SK-N-SH (cell line): ENCODE results near the gene FAM174B. TPM values are rescaled to one million over a fixed set of nuclear protein-coding genes. Genes with fewer than 3 reads are reported as not detected.

Experiments used
- CTCF ChIA-PET: fragments of 300-600, 350-600 bp; formaldehyde crosslinking; extraction: SDS; loops from one replicate; lab custom pipeline; 2021; lab: Yijun Ruan, JAX
- POLR2A ChIA-PET: fragments of 350-600 bp; sonication (Branson Sonifier 250); formaldehyde crosslinking; extraction: SDS; loops from one replicate; lab custom pipeline; 2020; ENCODE audit warnings: antibody characterized with exemption, inconsistent platforms; lab: Yijun Ruan, JAX
- DNase-seq: peaks from one replicate; pipeline ENCODE4 v3.0.0; 2012
- H2AFZ ChIP-seq: fragments of 200-600 bp; sonication (generic); 2 replicates; pipeline ENCODE4 v1.8.1; 2016; ENCODE audit warnings: antibody characterized with exemption, mild to moderate bottlenecking, low read depth
- H3F3A ChIP-seq: fragments of 200-600 bp; sonication (generic); replicated peaks from 2 replicates; pipeline ENCODE3; 2016; ENCODE audit warnings: antibody characterized with exemption, mild to moderate bottlenecking; ENCODE audit not compliant: insufficient read depth
- H3K27ac ChIP-seq, 2 experiments: fragments of 200-500 bp in 1 of 2; fragments of 200-600 bp in 1 of 2; sonication (Bioruptor generic) in 1 of 2; sonication (generic), shearing (Covaris generic) in 1 of 2; 2 replicates each; pipeline versions ENCODE4 v1.5.1 to v1.6.1; 2014 to 2016; ENCODE audit warnings: low read depth in 2 of 2, inconsistent platforms in 1 of 2, low read length in 1 of 2, mild to moderate bottlenecking in 1 of 2, mixed read lengths in 1 of 2
- H3K27me3 ChIP-seq: fragments of 200-600 bp; sonication (generic), shearing (Covaris generic); 2 replicates; pipeline ENCODE4 v1.6.1; 2016; ENCODE audit warnings: mixed run types; ENCODE audit not compliant: insufficient read depth
- H3K36me3 ChIP-seq, 2 experiments: fragments of 200-500 bp in 1 of 2; fragments of 200-600 bp in 1 of 2; sonication (Bioruptor generic) in 1 of 2; sonication (generic) in 1 of 2; replicated peaks in 1 of 2; 2 replicates each; pipeline versions ENCODE3 to v1.5.1; 2014 to 2016; ENCODE audit warnings: low read length in 1 of 2, mild to moderate bottlenecking in 1 of 2; ENCODE audit not compliant: insufficient read depth in 2 of 2, control insufficient read depth in 1 of 2
- H3K4me1 ChIP-seq, 2 experiments: fragments of 200-500 bp in 1 of 2; fragments of 200-600 bp in 1 of 2; sonication (Bioruptor generic) in 1 of 2; sonication (generic), shearing (Covaris generic) in 1 of 2; 2 replicates each; pipeline versions ENCODE4 v1.5.1 to v1.6.1; 2014 to 2016; ENCODE audit warnings: low read depth in 1 of 2, low read length in 1 of 2, mixed run types in 1 of 2; ENCODE audit not compliant: insufficient read depth in 2 of 2, control insufficient read depth in 1 of 2
- H3K4me2 ChIP-seq: fragments of 200-600 bp; sonication (generic), shearing (Covaris generic); 2 replicates; pipeline ENCODE4 v1.6.1; 2017; ENCODE audit warnings: mixed run types
- H3K4me3 ChIP-seq, 2 experiments: fragments of 200-500 bp in 1 of 2; fragments of 200-600 bp in 1 of 2; sonication (Bioruptor generic) in 1 of 2; sonication (generic), shearing (Covaris generic) in 1 of 2; 2 replicates each; pipeline versions ENCODE4 v1.5.1 to v1.8.1; 2014 to 2016; ENCODE audit warnings: low read depth in 2 of 2, inconsistent platforms in 1 of 2, low read length in 1 of 2, mild to moderate bottlenecking in 1 of 2, mixed read lengths in 1 of 2, moderate library complexity in 1 of 2
- H3K79me2 ChIP-seq: fragments of 200-600 bp; sonication (generic); 2 replicates; pipeline ENCODE4 v1.8.1; 2017; ENCODE audit warnings: mild to moderate bottlenecking; ENCODE audit not compliant: insufficient read depth
- H3K9ac ChIP-seq: fragments of 200-600 bp; sonication (generic); 2 replicates; pipeline ENCODE4 v1.6.1; 2017; ENCODE audit warnings: mixed run types
- H3K9me2 ChIP-seq: fragments of 200-600 bp; sonication (generic); 2 replicates; pipeline ENCODE4 v1.6.1; 2017; ENCODE audit warnings: mixed run types
- H3K9me3 ChIP-seq: fragments of 200-600 bp; sonication (generic); 2 replicates; pipeline ENCODE4 v1.6.1; 2017; ENCODE audit warnings: mixed run types, mild to moderate bottlenecking, moderate library complexity
- H4K20me1 ChIP-seq: fragments of 200-600 bp; sonication (generic); 2 replicates; pipeline ENCODE4 v1.6.1; 2017; ENCODE audit warnings: mild to moderate bottlenecking, mixed run types; ENCODE audit not compliant: insufficient read depth
- CHD2 ChIP-seq: fragments of 150-350 bp; IDR thresholded peaks from 2 replicates; pipeline ENCODE4 v1.6.1; 2018; ENCODE audit warnings: low read length; ENCODE audit not compliant: partially characterized antibody
- EZH2phosphoT487 ChIP-seq: fragments of 200-600 bp; sonication (generic); IDR thresholded peaks from 2 replicates; pipeline ENCODE4 v1.6.1; 2017; ENCODE audit warnings: low read depth, mixed run types, mild to moderate bottlenecking, antibody characterized with exemption, moderate library complexity, borderline replicate concordance
- GATA2 ChIP-seq: sonication (generic); formaldehyde crosslinking; IDR thresholded peaks from 2 replicates; pipeline ENCODE4 v1.5.0; 2020; ENCODE audit warnings: mild to moderate bottlenecking, missing genetic modification reagents
- MAX ChIP-seq: IDR thresholded peaks from 2 replicates; pipeline ENCODE4 v1.4.0; 2012; ENCODE audit warnings: low read depth
- MEF2A ChIP-seq: IDR thresholded peaks from 2 replicates; pipeline ENCODE4 v1.4.0; 2012; ENCODE audit warnings: low read depth, borderline replicate concordance
- NFIC ChIP-seq: IDR thresholded peaks from 2 replicates; pipeline ENCODE4 v1.4.0; 2012; ENCODE audit warnings: borderline replicate concordance
- PBX3 ChIP-seq: IDR thresholded peaks from 2 replicates; pipeline ENCODE4; 2012
- POLR2AphosphoS5 ChIP-seq: IDR thresholded peaks from 2 replicates; pipeline ENCODE4 v1.6.1; 2012; ENCODE audit warnings: low read depth, low read length
- RAD21 ChIP-seq: IDR thresholded peaks from 2 replicates; pipeline ENCODE4 v1.6.1; 2012; ENCODE audit warnings: mild to moderate bottlenecking, low read length
- REST ChIP-seq: IDR thresholded peaks from 2 replicates; pipeline ENCODE4 v1.6.1; 2012; ENCODE audit warnings: mild to moderate bottlenecking, low read depth, low read length, moderate library complexity
- SMC3 ChIP-seq: IDR thresholded peaks from 2 replicates; pipeline ENCODE4 v1.6.1; 2012; ENCODE audit warnings: low read depth, low read length, improper control_type of control experiment
- USF2 ChIP-seq: fragments of 150-350 bp; IDR thresholded peaks from 2 replicates; pipeline ENCODE4 v1.6.1; 2017; ENCODE audit warnings: antibody characterized with exemption, low read length, low read depth, borderline replicate concordance
- YY1 ChIP-seq: IDR thresholded peaks from 2 replicates; pipeline ENCODE4 v1.4.0; 2012; ENCODE audit warnings: low read depth, mild to moderate bottlenecking
- WGBS: methylation state at CpG from one replicate; pipeline ENCODE4 v1.1.6; 2017; ENCODE audit warnings: low lambda C conversion rate; 5-methylcytosine and 5-hydroxymethylcytosine counted together
- polyA plus RNA-seq, 3 experiments: library from polyadenylated mRNA; depleted of rRNA; stranded (reverse); fragments of >200 nt; gene quantifications; 2 replicates each; pipeline ENCODE4 v1.2.3, GENCODE V29; 2012

The FAM174B gene
- polyA plus RNA-seq, 1 of the 3 experiments (the other 2 are of a cell fraction) = 0.30 TPM

- Histone ChIP-seq H3K9me2 (no peaks in the 10 kb centered on the region), H3K4me2 (no peak overlapping the region), H3K9me3 (no peaks in the 10 kb centered on the region), H3K27me3 (no peaks in the 10 kb centered on the region), H3K27ac (no peak overlapping the region), H3K9ac (no peak overlapping the region), H4K20me1 (no peaks in the 10 kb centered on the region), H3K79me2 (no peaks in the 10 kb centered on the region), H3K4me3 (no peak overlapping the region), H2AFZ (no peak overlapping the region), H3F3A (no peaks in the 10 kb centered on the region), H3K36me3 (no peaks in the 10 kb centered on the region), H3K4me1 (no peaks in the 10 kb centered on the region)
- DNase-seq = no peak
- 18% methylated on average over 6 of the region's 6 CpGs for WGBS
- POLR2A ChIA-PET = no interaction called here
- CTCF ChIA-PET = interaction anchor here (0.7 kb wide), 1 partner anchor 381 kb away, joined by 5 read pairs; no protein-coding TSS in a partner anchor
- TF ChIP-seq NFIC (no peak), CHD2 (no peak), SMC3 (no peak), RAD21 (no peak), EZH2phosphoT487 (no peak), REST (no peak), YY1 (no peak), MAX (no peak), GATA2 (no peak), MEF2A (no peak), PBX3 (no peak), POLR2AphosphoS5 (no peak), USF2 (no peak)
Observed at GRCh38 chr15:92582206-92582605, 73.4 kb downstream of the FAM174B start.
